ENCODE data around the gene TMEM101.

- TF ChIP-seq EZH2 (IDR thresholded peaks at IDR 0.05; ENCODE audit: insufficient read depth, poor library complexity, severe bottlenecking) (no peak), EZH2phosphoT487 (IDR thresholded peaks at IDR 0.05; ENCODE audit: insufficient read depth, low read depth) (no peak)
These were observed 46.7 kb upstream of the TMEM101 start for GRCh38 chr17:44061446-44061845.
